Right cardiac atrium (tissue), 5 donors: ENCODE measurements around the gene RNF215. TPM values are rescaled to one million over a fixed set of nuclear protein-coding genes. Genes with fewer than 3 reads are reported as not detected.
A peak's percentile ranks its signal among the peaks of the same experiment; 100 is the strongest.

Experiments used
- ATAC-seq, 2 donors: fragments of 200-7000 bp; cut with Tn5 transposase; one replicate each; pipeline versions ENCODE4 v1.8.0 to v1.9.1; 2020; ENCODE audit warnings: moderate library complexity in 2 of 2, mild to moderate bottlenecking in 1 of 2
- DNase-seq, 3 donors: peaks; one replicate each; pipeline ENCODE4 v3.0.0-alpha.2; 2020
- H3K27ac ChIP-seq: one replicate; pipeline ENCODE4 v1.5.1; 2013; ENCODE audit warnings: mild to moderate bottlenecking, low read length, control low read depth, moderate library complexity
- H3K27me3 ChIP-seq: one replicate; pipeline ENCODE4 v1.6.1; 2013; ENCODE audit not compliant: control insufficient read depth, insufficient read depth
- H3K4me1 ChIP-seq: one replicate; pipeline ENCODE4 v1.6.1; 2013; ENCODE audit warnings: low read length; ENCODE audit not compliant: control insufficient read depth, insufficient read depth
- H3K4me3 ChIP-seq: one replicate; pipeline ENCODE4 v1.5.1; 2013; ENCODE audit warnings: low read length, control low read depth
- H3K9me3 ChIP-seq: one replicate; pipeline ENCODE4 v1.6.1; 2013; ENCODE audit warnings: low read length; ENCODE audit not compliant: control insufficient read depth
- WGBS: extraction: QIAGEN DNeasy Blood & Tissue Kit; methylation state at CpG from one replicate; pipeline ENCODE4 v1.1.7; 2013; 5-methylcytosine and 5-hydroxymethylcytosine counted together
- intact Hi-C, 4 donors: fragments of 100-400 bp; cut with DNase I; formaldehyde crosslinking; loops; one replicate each; pipeline versions ENCODE4 v1.11.0 to v1.14.0; 2022 to 2023
- polyA plus RNA-seq: library from polyadenylated mRNA; stranded (reverse); fragments of 200-250 nt; gene quantifications from one replicate; pipeline ENCODE4 v1.2.3, GENCODE V29; 2013
- total RNA-seq, 4 donors: library from RNA; stranded (reverse); fragmentation: NEBNext Ultra II Directional; extraction: Animal tissue kit (Norgen Biotek cat#: 25700); gene quantifications; one replicate each; pipeline ENCODE4 v1.2.1, GENCODE V29; 2021
- donor health status: healthy with polysubstance abuse.
- donor health status: DM: no; HTN: yes; CAD: no.
- donor health status: DM: no; HTN: no; CAD: no.
- donor health status: DM: no; HTN: yes; CAD: no; lungs with severe emphysema.
- donor health status: DM: yes; HTN: yes; CAD: no.

The RNF215 gene
- total and polyA plus RNA-seq, 5 donors: 5.7 to 17.0 (median 12.2) TPM

GRCh38 chr22:30393322-30393680, 6.1 kb upstream of the RNF215 start:
- Histone ChIP-seq H3K27ac (no peak overlapping the region), H3K4me3 (no peak overlapping the region), H3K4me1 (no peaks in the 10 kb centered on the region), H3K27me3 (no peaks in the 10 kb centered on the region), H3K9me3 (no peaks in the 10 kb centered on the region)
- intact Hi-C loops: loop anchor here in 2 of 4 donors (5.0 to 10.0 kb wide), 3 partner anchors 92 to 288 kb away; no protein-coding TSS in a partner anchor
- DNase-seq (no peak), ATAC-seq (no peak)
- 80% methylated on average over 7 of the region's 7 CpGs for WGBS

DNA sequence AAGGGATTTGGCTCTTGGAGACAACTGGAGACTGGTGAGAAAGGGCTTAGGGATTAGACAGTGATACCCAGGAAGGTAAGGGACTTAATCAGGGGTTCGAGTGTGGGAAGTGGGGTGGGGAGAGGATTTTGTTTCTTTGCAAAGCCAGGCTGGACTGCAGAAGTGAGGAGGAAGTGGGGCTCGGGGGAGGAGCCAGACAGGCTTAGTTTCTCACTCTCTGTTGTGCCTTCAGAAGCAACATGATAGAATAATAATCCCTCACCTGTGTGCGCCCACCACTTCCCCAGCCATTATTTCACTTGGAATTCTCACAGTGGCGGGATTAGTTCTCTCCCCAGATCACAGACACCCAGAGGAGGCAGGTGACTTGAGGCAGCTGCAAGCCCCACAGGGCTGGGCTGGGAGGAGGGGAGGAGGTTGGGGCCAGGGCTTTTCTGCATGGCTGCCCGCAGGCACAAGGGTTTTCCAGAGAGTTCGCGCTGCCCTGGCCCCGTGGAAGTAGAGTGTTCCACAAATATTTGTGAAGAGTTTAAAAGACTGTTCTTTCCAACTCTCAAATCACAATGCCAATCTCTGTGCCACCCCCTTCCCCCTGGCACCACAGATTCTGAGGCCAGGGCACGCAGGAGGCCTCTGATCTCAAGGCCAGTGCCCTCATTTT, 5.6 kb upstream of the RNF215 start:
- H3K4me3 ChIP-seq: no peak overlapping the region
- no peak for ATAC-seq
- H3K9me3 ChIP-seq: no peaks in the 10 kb centered on the region
- intact Hi-C loops: loop anchor here in 2 of 4 donors (5.0 to 10.0 kb wide), 3 partner anchors 92 to 288 kb away; no protein-coding TSS in a partner anchor
- H3K27ac ChIP-seq: no peak overlapping the region
- no peak for DNase-seq
- WGBS: 67% methylated on average over 9 of the region's 9 CpGs
- H3K27me3 ChIP-seq: no peaks in the 10 kb centered on the region
- H3K4me1 ChIP-seq: no peaks in the 10 kb centered on the region

DNA sequence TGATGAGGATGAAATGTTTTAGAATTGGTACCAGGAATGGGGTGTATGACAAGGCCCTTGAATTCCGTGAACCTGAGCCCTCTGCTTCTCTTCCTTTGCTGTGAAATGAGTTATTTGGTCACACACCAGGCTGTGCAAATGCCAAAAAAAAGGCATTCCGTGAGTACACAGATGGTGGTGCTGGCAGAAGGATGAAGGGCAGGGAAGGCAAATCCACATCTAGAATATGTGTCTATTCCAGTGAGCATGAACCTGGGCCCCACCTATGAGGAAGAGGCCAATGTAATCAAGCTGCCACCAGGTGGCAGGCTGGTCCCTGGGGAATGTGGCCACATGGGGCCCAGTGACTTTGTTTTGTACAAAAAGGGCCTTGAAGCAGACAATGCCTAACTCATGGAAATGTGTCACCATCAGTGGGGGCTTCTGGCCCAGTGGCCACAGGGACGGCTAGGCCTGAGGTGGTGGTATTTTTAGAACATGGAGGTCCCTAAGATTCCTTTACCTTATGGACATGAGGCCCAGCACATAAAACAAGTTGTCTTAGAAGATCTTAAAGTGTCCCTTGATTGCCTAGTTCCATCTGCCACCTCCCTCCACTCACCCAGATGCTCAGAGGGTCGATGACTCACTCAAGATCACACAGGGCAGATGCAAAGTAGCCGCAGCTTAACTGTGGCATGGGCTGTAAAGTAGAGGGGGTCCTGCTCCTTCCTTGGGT, 3.9 kb upstream of the RNF215 start:
- Histone ChIP-seq H3K9me3 (no peaks in the 10 kb centered on the region), H3K4me3 (no peak overlapping the region), H3K4me1 (peaks cover 2% of the 10 kb centered on the region), H3K27ac (no peak overlapping the region), H3K27me3 (no peaks in the 10 kb centered on the region)
- ATAC-seq (peak in 1 of 2 donors; percentile 21), DNase-seq (peak; percentile 46 to 79 (median 78))
- intact Hi-C loops: loop anchor here in 2 of 4 donors (5.0 to 10.0 kb wide), 3 partner anchors 94 to 286 kb away; no protein-coding TSS in a partner anchor
- WGBS: 67% methylated on average over 5 of the region's 5 CpGs

- ATAC-seq (peak; percentile 2 to 3), DNase-seq (peak in 1 of 3 donors; percentile 63)
- intact Hi-C loops: loop anchor here (2.0 to 10.0 kb wide), 6 partner anchors 99 to 282 kb away; partner anchors contain the start of genes CASTOR1 (in 3 of the 4) and OSM (in 1 of the 4)
- peaks cover 2% of the 10 kb centered on the region for H3K4me1 ChIP-seq
- H3K27me3 ChIP-seq: no peaks in the 10 kb centered on the region
- no peaks in the 10 kb centered on the region for H3K9me3 ChIP-seq
- 22% methylated on average over 10 of the region's 10 CpGs for WGBS
- H3K4me3 ChIP-seq: peak overlapping the region; percentile 85
- H3K27ac ChIP-seq: no peak overlapping the region
These were observed 627 bp downstream of the RNF215 start for GRCh38 chr22:30386608-30386959.

DNA sequence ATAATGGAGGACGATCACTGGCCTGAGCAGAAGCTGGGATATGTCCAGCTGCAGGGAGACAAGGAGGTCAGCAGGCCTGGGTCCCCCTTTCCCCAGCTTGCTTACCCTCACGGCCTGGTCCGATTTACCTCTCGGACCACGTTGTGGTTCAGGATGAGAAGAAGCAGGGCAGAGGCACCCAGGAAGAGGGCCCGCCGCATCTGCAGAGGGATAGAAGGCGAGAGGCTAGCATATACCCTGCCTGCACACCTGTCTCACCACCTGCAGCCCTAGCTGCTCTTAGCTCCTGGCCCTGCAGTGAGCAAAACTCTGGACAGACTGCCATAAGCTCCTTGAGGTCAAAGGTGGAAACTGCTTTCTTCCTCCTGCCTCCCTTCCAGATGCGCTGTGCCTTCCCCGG, 1.3 kb downstream of the RNF215 start:
- Histone ChIP-seq H3K9me3 (no peaks in the 10 kb centered on the region), H3K27ac (no peak overlapping the region), H3K4me1 (peaks cover 2% of the 10 kb centered on the region), H3K4me3 (no peak overlapping the region), H3K27me3 (no peaks in the 10 kb centered on the region)
- intact Hi-C loops: loop anchor here (2.0 to 10.0 kb wide), 6 partner anchors 99 to 281 kb away; partner anchors contain the start of genes CASTOR1 (in 3 of the 4) and OSM (in 1 of the 4)
- DNase-seq: peak in 1 of 3 donors; percentile 14
- no peak for ATAC-seq
- 92% methylated on average over 10 of the region's 10 CpGs for WGBS

DNA sequence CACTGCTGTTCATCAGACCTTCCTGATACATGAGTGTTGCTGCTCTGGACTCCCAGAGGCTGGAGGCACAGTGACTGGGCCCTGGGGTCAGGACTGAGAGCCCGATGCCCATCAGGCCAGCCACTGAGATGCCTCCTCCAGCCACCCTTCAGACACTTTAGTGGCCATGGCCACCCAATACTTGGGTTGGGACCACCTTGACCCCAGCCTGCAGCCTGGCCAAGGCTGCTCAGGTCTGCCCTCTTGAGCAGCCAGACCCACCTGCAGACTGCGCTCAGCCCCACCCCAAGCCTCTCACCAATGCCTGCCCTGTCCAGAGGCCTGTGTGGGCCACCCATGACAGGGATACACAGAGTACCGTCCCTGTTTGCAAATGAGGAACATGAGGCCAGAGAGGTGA, 4.2 kb downstream of the RNF215 start:
- no peak for DNase-seq
- H3K27ac ChIP-seq: no peak overlapping the region

GRCh38 chr22:30382340-30382739, 4.9 kb downstream of the RNF215 start:
- Histone ChIP-seq H3K4me3 (no peak overlapping the region), H3K4me1 (peaks cover 2% of the 10 kb centered on the region), H3K27me3 (no peaks in the 10 kb centered on the region), H3K27ac (no peak overlapping the region), H3K9me3 (no peaks in the 10 kb centered on the region)
- ATAC-seq (peak in 1 of 2 donors; percentile 27), DNase-seq (no peak)
- intact Hi-C loops: loop anchor here in 2 of 4 donors (10.0 kb wide), 2 partner anchors 118 to 278 kb away; partner anchors contain the start of gene OSM (in 1 of the 2)
- 96% methylated on average over 5 of the region's 5 CpGs for WGBS

More for the DNA sequence above, 4.2 kb downstream of the RNF215 start:
- H3K27me3 ChIP-seq: no peaks in the 10 kb centered on the region
- H3K4me3 ChIP-seq: no peak overlapping the region
- no peaks in the 10 kb centered on the region for H3K9me3 ChIP-seq
- WGBS: 61% methylated on average over 3 of the region's 3 CpGs
- peaks cover 2% of the 10 kb centered on the region for H3K4me1 ChIP-seq
- ATAC-seq: no peak
- intact Hi-C loops: loop anchor here in 2 of 4 donors (10.0 kb wide), 2 partner anchors 118 to 278 kb away; partner anchors contain the start of gene OSM (in 1 of the 2)

GRCh38 chr22:30381264-30381663, 5.9 kb downstream of the RNF215 start:
- no peaks in the 10 kb centered on the region for H3K27me3 ChIP-seq
- intact Hi-C loops: loop anchor here in 2 of 4 donors (10.0 kb wide), 2 partner anchors 116 to 276 kb away; partner anchors contain the start of gene OSM (in 1 of the 2)
- no peak overlapping the region for H3K4me3 ChIP-seq
- WGBS: 86% methylated on average over 12 of the region's 12 CpGs
- no peaks in the 10 kb centered on the region for H3K4me1 ChIP-seq
- ATAC-seq (no peak), DNase-seq (no peak)
- no peaks in the 10 kb centered on the region for H3K9me3 ChIP-seq
- no peak overlapping the region for H3K27ac ChIP-seq

DNA sequence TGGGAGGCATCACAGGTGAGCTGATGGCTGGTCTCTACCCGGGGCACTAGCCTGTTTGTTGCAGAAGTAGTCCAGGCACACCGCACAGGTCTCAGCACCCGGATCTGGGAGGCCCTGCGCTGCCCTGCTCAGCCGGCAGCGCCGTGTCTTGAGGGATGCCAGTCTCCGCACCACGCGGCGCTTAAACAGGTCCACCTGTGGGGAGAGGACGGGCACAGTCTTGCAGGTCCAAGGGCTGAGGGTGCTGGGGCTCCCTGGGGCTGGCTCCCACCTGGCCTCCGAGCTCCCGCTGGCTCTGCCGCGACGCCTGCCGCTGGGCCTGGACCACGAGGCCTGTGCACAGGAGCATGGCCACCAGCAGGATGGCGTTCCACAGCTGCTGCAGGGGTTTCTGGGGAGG, 7.2 kb downstream of the RNF215 start:
- DNase-seq: peak in 1 of 3 donors; percentile 46
- intact Hi-C loops: loop anchor here in 2 of 4 donors (10.0 kb wide), 2 partner anchors 115 to 275 kb away; partner anchors contain the start of gene OSM (in 1 of the 2)
- H3K27me3 ChIP-seq: no peaks in the 10 kb centered on the region

DNA sequence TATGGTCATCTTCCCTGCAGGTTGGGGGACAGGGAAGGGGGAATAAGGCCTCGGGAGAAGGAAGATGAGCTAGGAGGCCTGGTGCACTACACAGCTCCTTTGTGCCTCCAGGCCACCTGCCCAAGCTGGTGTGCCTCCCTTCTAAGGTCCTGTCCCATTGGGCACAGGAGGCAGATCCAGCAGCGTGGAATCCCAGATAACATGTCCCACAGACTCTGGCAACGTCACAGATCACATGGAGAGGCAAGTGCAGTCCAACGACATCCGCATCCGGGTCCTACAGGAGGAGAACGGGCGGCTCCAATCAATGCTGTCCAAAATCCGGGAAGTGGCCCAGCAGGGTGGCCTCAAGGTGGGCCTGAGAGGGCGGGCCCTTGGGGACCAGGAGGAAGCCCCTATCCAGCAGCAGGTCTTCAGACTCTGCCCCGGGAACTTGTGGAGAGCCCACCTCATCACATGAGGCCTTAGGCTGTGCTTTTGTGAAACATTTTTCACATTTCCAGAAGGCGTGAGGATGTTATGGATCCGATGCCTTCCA, 11.8 kb downstream of the RNF215 start:
- H3K27me3 ChIP-seq: no peaks in the 10 kb centered on the region
- ATAC-seq (peak in 1 of 2 donors; percentile 22), DNase-seq (peak in 1 of 3 donors; percentile 26)
- H3K9me3 ChIP-seq: no peaks in the 10 kb centered on the region
- intact Hi-C loops: no loop called here
- WGBS: 85% methylated on average over 13 of the region's 13 CpGs
- no peaks in the 10 kb centered on the region for H3K4me1 ChIP-seq
- no peak overlapping the region for H3K27ac ChIP-seq
- H3K4me3 ChIP-seq: no peak overlapping the region

More for the DNA sequence above, 7.2 kb downstream of the RNF215 start:
- Histone ChIP-seq H3K4me1 (no peaks in the 10 kb centered on the region), H3K4me3 (no peak overlapping the region), H3K9me3 (no peaks in the 10 kb centered on the region), H3K27ac (no peak overlapping the region)
- peak in 1 of 2 donors; percentile 6 for ATAC-seq
- 94% methylated on average over 20 of the region's 20 CpGs for WGBS
